Inferior parietal cortex (tissue), 1 donor: ENCODE data around the gene CWC27.

Experiments used
- DNase-seq: peaks from one replicate; pipeline ENCODE4 v3.0.0-alpha.2; 2016; ENCODE audit errors: extremely low spot score

The CWC27 gene, protein sequence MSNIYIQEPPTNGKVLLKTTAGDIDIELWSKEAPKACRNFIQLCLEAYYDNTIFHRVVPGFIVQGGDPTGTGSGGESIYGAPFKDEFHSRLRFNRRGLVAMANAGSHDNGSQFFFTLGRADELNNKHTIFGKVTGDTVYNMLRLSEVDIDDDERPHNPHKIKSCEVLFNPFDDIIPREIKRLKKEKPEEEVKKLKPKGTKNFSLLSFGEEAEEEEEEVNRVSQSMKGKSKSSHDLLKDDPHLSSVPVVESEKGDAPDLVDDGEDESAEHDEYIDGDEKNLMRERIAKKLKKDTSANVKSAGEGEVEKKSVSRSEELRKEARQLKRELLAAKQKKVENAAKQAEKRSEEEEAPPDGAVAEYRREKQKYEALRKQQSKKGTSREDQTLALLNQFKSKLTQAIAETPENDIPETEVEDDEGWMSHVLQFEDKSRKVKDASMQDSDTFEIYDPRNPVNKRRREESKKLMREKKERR

GRCh38 chr5:64768358-64769312 lies at the start of gene CWC27, which contains the start of gene SREK1IP1:
CWC27 (plus strand) TSS chr5:64768930; CDS start chr5:64769147, 217 bp downstream.
SREK1IP1 (minus strand) TSS chr5:64768691; CDS start chr5:64768517, 174 bp downstream.
- peak; percentile 97 for DNase-seq

GRCh38 chr5:64722588-64722987 lies 46.1 kb upstream of the CWC27 start:
- DNase-seq = no peak

GRCh38 chr5:64727150-64727549 lies 41.6 kb upstream of the CWC27 start:
- DNase-seq = no peak

DNA sequence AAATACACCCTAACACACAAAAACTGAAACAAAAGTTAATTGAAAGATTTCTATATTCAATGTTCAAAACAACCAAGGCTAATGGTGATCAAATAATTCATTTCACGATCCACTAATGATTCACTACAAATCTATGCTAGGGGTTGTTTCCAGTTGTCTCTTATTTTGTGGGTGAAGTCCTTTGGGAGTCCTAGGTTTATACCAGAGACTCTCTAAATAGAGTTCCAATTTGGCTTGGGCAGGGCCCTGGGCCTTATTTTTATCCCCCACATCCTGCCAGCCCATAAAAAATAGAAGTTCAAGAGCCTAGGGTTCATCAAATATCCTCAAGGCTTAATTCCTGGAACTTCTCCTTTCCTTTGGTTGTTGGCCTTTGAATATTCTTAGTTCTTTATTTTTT lies 26.3 kb upstream of the CWC27 start:
- DNase-seq = no peak

DNA sequence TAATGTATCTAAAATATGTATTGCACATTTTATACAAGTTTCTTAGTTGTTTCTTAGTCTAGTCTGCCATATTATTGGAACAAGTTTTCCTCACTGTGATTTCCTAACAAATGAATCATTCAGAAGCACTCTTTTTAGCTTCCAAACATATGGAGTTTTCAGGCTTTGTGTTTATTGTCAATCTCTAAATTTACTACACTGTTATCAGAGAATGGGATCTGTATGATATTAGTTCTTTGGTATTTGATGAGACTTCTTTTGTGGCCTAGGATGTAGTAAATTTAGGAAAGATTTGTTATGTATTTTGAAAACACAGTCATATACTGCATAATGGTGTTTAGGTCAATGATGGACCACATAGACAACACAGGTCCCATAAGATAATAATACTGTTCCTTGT lies 25.9 kb upstream of the CWC27 start:
- DNase-seq = no peak

GRCh38 chr5:64744914-64745313 lies 23.8 kb upstream of the CWC27 start:
- no peak for DNase-seq

GRCh38 chr5:64746446-64746845 lies 22.3 kb upstream of the CWC27 start:
- DNase-seq = no peak

GRCh38 chr5:64749385-64749784 lies 19.3 kb upstream of the CWC27 start:
- no peak for DNase-seq

- DNase-seq = no peak
These were observed 14.7 kb upstream of the CWC27 start for GRCh38 chr5:64754066-64754465.

DNA sequence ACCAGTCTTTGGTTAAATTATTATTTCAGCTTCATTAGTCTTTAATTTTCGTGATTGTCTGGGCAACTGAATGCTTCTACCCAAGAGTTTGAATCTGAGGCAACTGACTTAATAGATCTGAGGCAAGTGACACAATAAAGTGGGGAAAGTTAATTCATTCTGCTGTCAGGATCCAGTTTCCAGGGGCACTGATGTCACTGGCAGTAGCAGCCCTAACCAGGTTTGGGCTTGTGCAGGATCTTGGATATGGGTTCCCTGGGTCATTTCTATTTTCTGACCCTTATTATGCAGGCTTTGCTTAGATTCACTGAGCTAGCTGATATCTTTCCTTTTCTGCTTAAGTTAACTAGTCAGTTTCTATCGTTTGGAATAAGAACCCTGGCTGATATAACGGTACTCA lies 9.8 kb upstream of the CWC27 start:
- no peak for DNase-seq

DNA sequence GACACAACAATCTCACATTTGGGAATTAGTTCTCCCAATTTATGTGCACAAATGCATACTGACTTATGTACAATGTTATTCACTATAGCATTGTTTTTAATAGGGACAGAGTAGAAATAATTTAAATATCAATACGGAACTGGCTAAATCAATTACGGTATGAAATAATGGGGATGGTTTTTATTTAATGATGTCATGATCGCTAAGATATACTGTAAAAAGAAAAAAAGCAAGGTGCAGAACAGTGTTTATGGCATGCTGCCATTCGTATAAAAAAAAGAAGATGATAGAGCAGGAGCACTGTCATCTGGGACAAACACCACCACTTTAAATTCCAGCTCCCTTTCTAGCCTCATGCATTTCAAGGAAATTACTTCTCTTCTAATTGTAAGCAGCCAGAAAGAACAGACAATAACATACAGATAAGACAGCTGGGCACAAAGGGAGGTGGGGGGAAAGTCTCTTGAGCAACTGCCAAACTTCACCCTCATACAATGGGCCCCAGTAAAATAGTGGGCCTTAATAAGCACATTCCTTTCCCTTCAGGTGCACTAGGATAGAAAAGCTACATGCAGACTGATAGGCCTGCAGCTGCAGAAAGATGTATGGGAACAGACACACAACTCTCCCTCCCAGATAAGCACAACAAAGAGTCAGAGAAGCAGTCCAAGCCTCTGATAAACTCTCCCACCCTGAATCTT lies 8.6 kb upstream of the CWC27 start:
- DNase-seq = no peak

GRCh38 chr5:64763948-64764503 lies 4.7 kb upstream of the CWC27 start:
- DNase-seq = no peak

- DNase-seq = no peak
These were observed 2.8 kb upstream of the CWC27 start for GRCh38 chr5:64765804-64766504.

DNA sequence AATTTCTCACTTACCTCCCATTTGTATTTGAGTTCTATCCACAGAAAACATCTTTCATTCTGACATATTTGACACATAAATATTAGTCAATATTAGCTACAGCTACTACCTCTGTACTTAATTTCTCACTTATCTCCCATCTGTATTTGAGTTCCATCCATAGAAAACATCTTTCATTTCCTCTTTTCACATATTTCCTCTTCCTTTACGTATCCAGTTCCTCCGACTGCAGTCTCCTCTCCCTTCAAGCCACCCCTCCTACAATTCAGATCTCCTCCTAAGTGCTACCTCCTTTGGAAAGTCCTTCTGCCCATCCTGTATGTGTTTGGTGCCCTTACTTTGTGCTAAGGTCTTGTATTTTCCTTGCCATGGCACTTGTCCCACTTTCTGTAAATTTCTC lies 1.8 kb upstream of the CWC27 start:
- DNase-seq = no peak

DNA sequence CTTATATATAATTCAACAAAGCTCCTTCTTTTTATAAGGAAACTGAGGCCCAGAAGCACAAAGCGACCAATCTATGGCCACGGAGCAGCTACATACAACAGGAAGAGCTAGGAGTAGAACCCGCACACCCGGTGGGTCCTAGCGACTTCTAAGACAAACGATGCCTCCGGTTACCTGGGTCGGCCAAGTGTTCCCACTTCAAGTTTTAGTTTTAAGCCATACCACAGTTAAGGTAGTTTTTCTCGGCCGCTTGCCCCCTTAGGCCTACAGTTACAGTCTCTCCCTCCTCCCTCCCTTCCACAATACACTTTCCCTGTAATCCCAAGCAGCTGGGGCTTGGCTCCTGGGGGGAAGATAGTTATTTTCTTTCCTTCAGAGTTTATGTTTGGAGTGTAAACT lies 772 bp upstream of the CWC27 start:
- DNase-seq = no peak

GRCh38 chr5:64769855-64770254 lies 1.1 kb downstream of the CWC27 start:
- DNase-seq = no peak

DNA sequence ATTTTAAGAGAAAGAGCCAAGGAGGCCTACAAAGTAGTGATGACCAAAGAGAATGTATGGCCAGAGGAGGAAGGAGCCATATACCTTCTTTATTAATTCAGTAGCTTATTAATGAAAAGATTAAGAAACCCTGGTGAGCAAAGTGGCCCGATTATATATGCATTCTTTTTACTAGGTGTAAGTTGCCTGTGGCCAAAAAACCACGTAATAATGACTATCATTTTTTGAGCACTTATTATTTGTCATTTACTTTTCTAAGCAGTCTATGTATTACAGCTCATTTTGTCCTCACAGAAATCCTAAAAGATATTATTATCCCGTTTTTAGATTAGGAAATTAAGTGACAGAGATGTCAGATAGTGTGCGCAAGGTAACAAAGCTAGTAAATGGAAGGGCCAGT lies 3.0 kb downstream of the CWC27 start:
- no peak for DNase-seq

GRCh38 chr5:64773533-64773932 lies 4.8 kb downstream of the CWC27 start:
- no peak for DNase-seq

GRCh38 chr5:64775291-64775690 lies 6.6 kb downstream of the CWC27 start:
- no peak for DNase-seq

DNA sequence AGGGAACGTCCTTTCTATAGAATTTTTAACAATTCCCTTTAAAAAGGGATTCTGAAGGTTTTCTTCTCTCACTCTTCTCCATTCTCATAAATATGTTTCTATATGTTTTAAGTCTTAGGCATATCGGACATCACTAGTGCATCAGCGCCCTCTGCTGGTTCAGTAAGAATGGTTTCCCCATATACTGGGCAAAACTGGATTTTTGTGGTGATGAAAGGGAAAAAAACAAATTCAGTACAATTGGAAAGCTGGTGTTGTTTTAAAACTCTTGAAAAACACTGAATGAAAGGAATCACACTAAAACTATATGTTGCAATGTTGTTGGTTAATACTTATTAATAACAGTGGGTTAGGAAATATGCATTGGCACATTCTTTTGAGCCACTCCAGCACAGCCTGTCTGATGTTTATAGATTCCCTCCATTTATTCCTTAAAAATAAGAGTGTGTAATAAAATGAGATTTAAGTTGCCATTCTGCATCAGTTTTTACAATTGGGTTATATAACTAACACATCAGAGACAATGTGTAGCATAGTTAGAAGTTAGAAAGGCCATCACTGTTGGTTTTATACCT lies 15.8 kb downstream of the CWC27 start:
- DNase-seq = peak; percentile 91

DNA sequence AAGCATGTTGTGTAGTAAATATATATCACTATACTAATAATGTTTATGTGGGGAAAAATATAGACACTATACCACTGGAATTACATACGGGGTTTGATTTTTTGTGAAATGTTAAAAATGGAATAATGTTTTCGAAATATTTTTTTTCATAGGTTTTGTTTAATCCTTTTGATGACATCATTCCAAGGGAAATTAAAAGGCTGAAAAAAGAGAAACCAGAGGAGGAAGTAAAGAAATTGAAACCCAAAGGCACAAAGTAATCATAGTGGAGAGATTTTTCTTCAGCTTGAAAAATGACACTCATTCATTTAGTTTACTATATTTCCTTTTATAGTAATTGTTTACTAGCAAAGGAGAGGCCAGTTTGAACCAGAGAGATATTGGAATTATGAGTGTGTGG lies 17.6 kb downstream of the CWC27 start:
- DNase-seq = no peak
